ENCODE measurements around the gene ADAMTS17. TPM values are rescaled to one million over a fixed set of nuclear protein-coding genes. Genes with fewer than 3 reads are reported as not detected.

Gene ADAMTS17
- total and polyA plus RNA-seq, 11 donors: 0.30 to 2.4 (median 1.2) TPM

DNA sequence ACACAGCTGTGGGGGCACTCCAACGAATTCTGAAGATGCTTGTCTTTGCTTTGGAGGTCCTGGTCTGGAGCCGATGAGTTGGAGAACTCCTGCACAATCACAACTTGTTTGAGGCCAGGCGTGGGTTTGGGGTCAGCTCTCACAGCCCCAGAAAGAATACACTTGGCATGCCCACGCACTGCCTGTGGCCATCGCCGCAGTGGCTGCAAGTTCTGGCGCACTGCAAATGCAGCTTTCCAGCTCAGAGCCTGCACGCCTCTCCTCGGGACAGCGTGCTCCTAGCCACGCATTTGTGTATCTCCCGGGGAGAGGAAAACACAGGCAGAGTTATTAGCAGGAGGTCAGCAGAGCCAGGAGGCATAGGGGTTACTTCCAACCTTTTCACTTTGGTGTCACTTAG is 282.7 kb downstream of the ADAMTS17 start:
- WGBS, 4 donors: 81 to 86% (median 84%) methylated on average over 7 to 12 of the region's 12 CpGs
- no peak overlapping the region for H3K4me3 ChIP-seq
- intact Hi-C loops (cut with DNase I): loop anchor here in 1 of 10 donors (10.0 kb wide), 1 partner anchor 46 kb away; no protein-coding TSS in a partner anchor
- DNase-seq (no peak), ATAC-seq (no peak)
- no peak for TF ChIP-seq POLR2A (IDR thresholded peaks at IDR 0.05)
- TF ChIP-seq, protein P1, sequence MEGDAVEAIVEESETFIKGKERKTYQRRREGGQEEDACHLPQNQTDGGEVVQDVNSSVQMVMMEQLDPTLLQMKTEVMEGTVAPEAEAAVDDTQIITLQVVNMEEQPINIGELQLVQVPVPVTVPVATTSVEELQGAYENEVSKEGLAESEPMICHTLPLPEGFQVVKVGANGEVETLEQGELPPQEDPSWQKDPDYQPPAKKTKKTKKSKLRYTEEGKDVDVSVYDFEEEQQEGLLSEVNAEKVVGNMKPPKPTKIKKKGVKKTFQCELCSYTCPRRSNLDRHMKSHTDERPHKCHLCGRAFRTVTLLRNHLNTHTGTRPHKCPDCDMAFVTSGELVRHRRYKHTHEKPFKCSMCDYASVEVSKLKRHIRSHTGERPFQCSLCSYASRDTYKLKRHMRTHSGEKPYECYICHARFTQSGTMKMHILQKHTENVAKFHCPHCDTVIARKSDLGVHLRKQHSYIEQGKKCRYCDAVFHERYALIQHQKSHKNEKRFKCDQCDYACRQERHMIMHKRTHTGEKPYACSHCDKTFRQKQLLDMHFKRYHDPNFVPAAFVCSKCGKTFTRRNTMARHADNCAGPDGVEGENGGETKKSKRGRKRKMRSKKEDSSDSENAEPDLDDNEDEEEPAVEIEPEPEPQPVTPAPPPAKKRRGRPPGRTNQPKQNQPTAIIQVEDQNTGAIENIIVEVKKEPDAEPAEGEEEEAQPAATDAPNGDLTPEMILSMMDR (IDR thresholded peaks at IDR 0.05): no peak
- H3K36me3 ChIP-seq: no peaks in the 10 kb centered on the region
- H3K9me3 ChIP-seq: no peaks in the 10 kb centered on the region
- H3K27me3 ChIP-seq: no peaks in the 10 kb centered on the region
- H3K27ac ChIP-seq: no peak overlapping the region
- peaks cover 0 to 23% (median 8%) of the 10 kb centered on the region in 12 donors for H3K4me1 ChIP-seq

DNA sequence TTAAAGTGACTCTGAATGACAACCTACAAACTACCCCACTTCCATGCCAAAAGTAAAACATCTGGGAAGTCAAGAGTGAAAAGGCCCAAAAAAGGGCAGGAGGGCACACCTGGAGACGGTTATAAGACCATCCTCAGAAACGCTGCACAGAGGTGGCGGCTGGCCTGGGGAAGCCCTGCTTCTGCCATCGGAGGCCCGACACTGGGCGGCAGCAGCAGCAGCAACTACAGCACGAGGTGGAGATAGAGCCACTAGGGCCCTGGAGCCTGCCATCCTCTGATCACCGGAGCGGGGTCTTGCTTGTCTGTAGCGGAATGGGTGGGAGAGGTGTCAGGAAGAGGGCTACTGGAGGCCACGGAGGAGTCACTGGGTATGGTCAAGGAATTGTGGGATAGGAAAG is 283.3 kb downstream of the ADAMTS17 start:
- Histone ChIP-seq H3K4me1 (peaks cover 0 to 28% (median 8%) of the 10 kb centered on the region in 12 donors), H3K9me3 (no peaks in the 10 kb centered on the region), H3K27me3 (no peaks in the 10 kb centered on the region), H3K36me3 (no peaks in the 10 kb centered on the region), H3K27ac (no peak overlapping the region), H3K4me3 (no peak overlapping the region)
- intact Hi-C loops (cut with DNase I): loop anchor here in 1 of 10 donors (10.0 kb wide), 1 partner anchor 46 kb away; no protein-coding TSS in a partner anchor
- ATAC-seq: no peak
- TF ChIP-seq, protein P1 (IDR thresholded peaks at IDR 0.05): no peak
- no peak for TF ChIP-seq POLR2A (IDR thresholded peaks at IDR 0.05)
- 90 to 95% (median 93%) methylated on average over 11 of the region's 11 CpGs for WGBS, 4 donors
- DNase-seq: no peak

DNA sequence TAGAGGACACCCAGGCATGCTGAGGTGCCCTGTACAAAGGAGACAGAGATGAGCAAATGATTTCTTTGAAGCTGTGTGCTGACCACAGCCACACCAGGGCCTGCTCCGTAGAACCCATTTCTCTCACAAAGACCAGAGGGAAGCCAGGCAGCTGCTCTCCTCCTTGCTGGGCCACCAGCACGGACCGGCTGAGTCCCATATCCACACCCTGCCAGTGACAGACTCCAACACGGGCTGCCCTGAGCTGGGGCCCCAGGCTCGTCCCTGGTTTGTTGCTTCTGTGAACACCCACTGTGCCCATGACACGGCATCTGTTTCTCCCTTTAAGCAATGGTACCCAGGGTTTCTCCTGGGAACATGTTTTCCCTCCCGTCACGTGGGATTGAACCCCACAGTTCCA is 284.5 kb downstream of the ADAMTS17 start:
- peaks cover 0 to 30% (median 8%) of the 10 kb centered on the region in 12 donors for H3K4me1 ChIP-seq
- ATAC-seq (no peak), DNase-seq (no peak)
- H3K27me3 ChIP-seq: no peaks in the 10 kb centered on the region
- H3K36me3 ChIP-seq: no peaks in the 10 kb centered on the region
- no peak for TF ChIP-seq POLR2A (IDR thresholded peaks at IDR 0.05)
- TF ChIP-seq, protein P1 (IDR thresholded peaks at IDR 0.05): no peak
- intact Hi-C loops (cut with DNase I): loop anchor here in 1 of 10 donors (10.0 kb wide), 1 partner anchor 48 kb away; no protein-coding TSS in a partner anchor
- H3K4me3 ChIP-seq: no peak overlapping the region
- WGBS, 4 donors: 92 to 95% (median 94%) methylated on average over 6 to 8 of the region's 8 CpGs
- H3K27ac ChIP-seq: no peak overlapping the region
- H3K9me3 ChIP-seq: no peaks in the 10 kb centered on the region

DNA sequence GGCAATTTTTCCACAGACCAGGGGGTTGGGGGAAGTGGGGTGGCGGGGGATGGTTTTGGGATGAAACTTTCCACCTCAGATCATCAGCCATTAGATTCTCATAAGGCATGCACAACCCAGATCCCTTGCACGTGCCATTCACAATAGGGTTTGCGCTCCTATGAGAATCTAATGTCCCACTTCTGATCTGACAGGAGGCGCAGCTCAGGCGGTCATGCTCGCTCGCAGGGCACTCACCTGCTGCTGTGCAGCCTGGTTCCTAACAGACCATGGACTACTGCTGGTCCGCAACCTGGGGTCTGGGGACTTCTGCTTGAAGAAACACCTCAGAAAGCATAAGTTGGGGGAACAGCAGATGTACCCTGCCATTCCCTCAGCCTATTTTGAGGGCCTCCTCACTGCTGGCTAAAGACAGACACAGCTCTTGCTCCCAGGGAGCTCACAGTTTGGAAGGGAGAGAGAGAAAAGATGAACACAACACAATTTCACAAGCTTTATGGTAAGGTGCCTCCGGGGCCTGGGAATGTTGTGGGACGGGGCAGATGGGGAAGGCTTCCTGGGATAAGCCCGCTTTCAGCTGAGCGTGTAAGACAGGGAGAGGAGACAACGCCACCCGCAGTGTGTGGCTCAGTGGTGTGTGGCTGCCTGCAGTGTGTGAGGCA is 285.2 kb downstream of the ADAMTS17 start:
- Histone ChIP-seq H3K4me1 (peaks cover 0 to 22% (median 8%) of the 10 kb centered on the region in 12 donors), H3K27ac (no peak overlapping the region), H3K9me3 (no peaks in the 10 kb centered on the region), H3K4me3 (no peak overlapping the region), H3K27me3 (no peaks in the 10 kb centered on the region), H3K36me3 (no peaks in the 10 kb centered on the region)
- WGBS, 4 donors: 94 to 97% (median 96%) methylated on average over 10 to 14 of the region's 14 CpGs
- ATAC-seq (no peak), DNase-seq (no peak)
- no peak for TF ChIP-seq POLR2A (IDR thresholded peaks at IDR 0.05)
- intact Hi-C loops (cut with DNase I): loop anchor here in 1 of 10 donors (10.0 kb wide), 1 partner anchor 48 kb away; no protein-coding TSS in a partner anchor

Data from heart left ventricle (tissue), 16 donors.